HepG2 (cell line): ENCODE data around the gene B3GALNT1. TPM values are rescaled to one million over a fixed set of nuclear protein-coding genes. Genes with fewer than 3 reads are reported as not detected.

Source experiments
- ATF2 ChIP-seq: sonication (generic); formaldehyde crosslinking; IDR thresholded peaks from 2 replicates; pipeline ENCODE4 v1.4.0; 2020; ENCODE audit warnings: missing genetic modification reagents
- CENPT ChIP-seq: sonication (generic); formaldehyde crosslinking; IDR thresholded peaks from 2 replicates; pipeline ENCODE4 v1.8.0; 2022; ENCODE audit warnings: low read depth, mild to moderate bottlenecking, moderate library complexity, missing genetic modification reagents
- DMAP1 ChIP-seq: IDR thresholded peaks from 2 replicates; pipeline ENCODE4 v1.6.1; 2016
- EP300 ChIP-seq, 3 experiments: sonication (generic) in 1 of 3; formaldehyde crosslinking in 1 of 3; IDR thresholded peaks; 2 replicates each; pipeline versions ENCODE4 v1.5.1 to v1.6.1; 2011 to 2020; ENCODE audit warnings: low read depth in 2 of 3, low read length in 2 of 3, borderline replicate concordance in 1 of 3, improper control_type of control experiment in 1 of 3, mild to moderate bottlenecking in 1 of 3, missing genetic modification reagents in 1 of 3, moderate library complexity in 1 of 3
- GLI4 ChIP-seq: sonication (generic); formaldehyde crosslinking; IDR thresholded peaks from 2 replicates; pipeline ENCODE4 v1.5.1; 2020; ENCODE audit warnings: missing genetic modification reagents, mild to moderate bottlenecking, moderate library complexity, borderline replicate concordance
- HHEX ChIP-seq: IDR thresholded peaks from 2 replicates; pipeline ENCODE4 v1.6.1; 2016; ENCODE audit warnings: control low read depth
- NR2F1 ChIP-seq, 2 experiments: fragments of 450-650 bp in 1 of 2; formaldehyde crosslinking in 1 of 2; IDR thresholded peaks; 2 replicates each; pipeline versions ENCODE4 v1.5.0 to v1.6.1; 2016 to 2020; ENCODE audit warnings: mild to moderate bottlenecking in 1 of 2, missing compliant biosample characterization in 1 of 2, missing genetic modification reagents in 1 of 2, moderate library complexity in 1 of 2
- NR2F6 ChIP-seq, 2 experiments: IDR thresholded peaks; 2 replicates each; pipeline ENCODE4 v1.6.1; 2016; ENCODE audit warnings: antibody characterized with exemption in 1 of 2, mild to moderate bottlenecking in 1 of 2
- RXRB ChIP-seq: IDR thresholded peaks from 2 replicates; pipeline ENCODE4 v1.6.1; 2016; ENCODE audit warnings: borderline replicate concordance, missing genetic modification reagents, missing compliant biosample characterization
- SNAPC2 ChIP-seq: sonication (generic); formaldehyde crosslinking; IDR thresholded peaks from 2 replicates; pipeline ENCODE4 v1.8.1; 2022; ENCODE audit warnings: mild to moderate bottlenecking, missing genetic modification reagents
- SNAPC4 ChIP-seq: sonication (generic); formaldehyde crosslinking; IDR thresholded peaks from 2 replicates; pipeline ENCODE4 v1.4.0; 2020; ENCODE audit warnings: mild to moderate bottlenecking, missing genetic modification reagents
- SUZ12 ChIP-seq: fragments of 150-350 bp; IDR thresholded peaks from 2 replicates; pipeline ENCODE4 v1.6.1; 2014; ENCODE audit warnings: low read depth, low read length
- THAP9 ChIP-seq: sonication (generic); formaldehyde crosslinking; IDR thresholded peaks from 2 replicates; pipeline ENCODE4; 2020; ENCODE audit warnings: missing genetic modification reagents, mild to moderate bottlenecking, borderline replicate concordance
- YEATS4 ChIP-seq: sonication (generic); formaldehyde crosslinking; IDR thresholded peaks from 2 replicates; pipeline ENCODE4 v1.4.0; 2020; ENCODE audit warnings: missing genetic modification reagents, borderline replicate concordance
- ZFP36 ChIP-seq: fragments of 150-350 bp; IDR thresholded peaks from 2 replicates; pipeline ENCODE4 v1.6.1; 2018; ENCODE audit warnings: borderline replicate concordance, low read length, low read depth; ENCODE audit not compliant: partially characterized antibody
- ZNF367 ChIP-seq: sonication (generic); formaldehyde crosslinking; IDR thresholded peaks from 2 replicates; pipeline ENCODE4 v1.4.0; 2020; ENCODE audit warnings: missing genetic modification reagents, borderline replicate concordance
- ZNF512 ChIP-seq: sonication (generic); formaldehyde crosslinking; IDR thresholded peaks from 2 replicates; pipeline ENCODE4 v1.4.0; 2020; ENCODE audit warnings: mild to moderate bottlenecking, missing genetic modification reagents
- ZNF614 ChIP-seq: IDR thresholded peaks from 2 replicates; pipeline ENCODE4 v1.6.1; 2018; ENCODE audit warnings: missing biosample characterization, missing genetic modification reagents, inconsistent platforms, borderline replicate concordance
- polyA plus RNA-seq, 8 experiments: library from polyadenylated mRNA; depleted of rRNA in 3 of 8; stranded (reverse) in 7 of 8; unstranded in 1 of 8; fragments of >200 nt; fragmentation: Illumina TruSeq in 4 of 8; extraction: Trizol in 4 of 8; gene quantifications; 2 replicates each; pipeline versions ENCODE4 v1.2.1 to v1.2.3, GENCODE V29; 2011 to 2016; ENCODE audit warnings: low read depth in 4 of 8, missing spikeins in 1 of 8, mixed read lengths in 1 of 8; ENCODE audit not compliant: insufficient read depth in 1 of 8
- total RNA-seq, 5 experiments: library from RNA; depleted of rRNA; stranded (reverse); fragments of >200 nt; fragmentation: Illumina TruSeq; extraction: Trizol; gene quantifications; 2 replicates each; pipeline ENCODE4 v1.2.3, GENCODE V29; 2016; ENCODE audit warnings: low read depth in 1 of 5

B3GALNT1 gene
- total and polyA plus RNA-seq, 2 of the 13 experiments (the other 11 are each of a cell fraction or from before 2014, with no cell fraction given): not detected

- TF ChIP-seq SNAPC2 (CRISPR knock-in tag) (no peak), NR2F6 (IDR thresholded peaks at IDR 0.05) (peak; percentile 91), NR2F6 (CRISPR knock-in tag; IDR thresholded peaks at IDR 0.05) (peak; percentile 92), NR2F1 (CRISPR knock-in tag; IDR thresholded peaks at IDR 0.05) (peak; percentile 64 to 71; a peak in 2 of 4 replicates), EP300 (IDR thresholded peaks at IDR 0.05; ENCODE audit: low read depth in 2 of 2, low read length in 2 of 2) (0 out of 4 replicates have a peak, but pooled peaks of 1 of the 2 experiments have one; percentile 19), EP300 (CRISPR knock-in tag; IDR thresholded peaks at IDR 0.05; ENCODE audit: borderline replicate concordance) (no peak), DMAP1 (CRISPR knock-in tag) (no peak), ZNF512 (CRISPR knock-in tag) (no peak), SNAPC4 (CRISPR knock-in tag) (no peak), THAP9 (no peak), ATF2 (CRISPR knock-in tag) (0 out of 2 replicates have a peak, but pooled peaks have one; percentile 25), ZNF367 (CRISPR knock-in tag) (no peak), ZNF614 (CRISPR knock-in tag) (0 out of 2 replicates have a peak, but pooled peaks have one; percentile 23), RXRB (peak; percentile 37; the same call in 1 of the 2 replicates), SUZ12 (no peak), GLI4 (CRISPR knock-in tag) (no peak), ZFP36 (no peak), HHEX (CRISPR knock-in tag) (no peak), CENPT (CRISPR knock-in tag) (no peak), YEATS4 (CRISPR knock-in tag) (no peak)
Observed at GRCh38 chr3:161042023-161042501, 63.1 kb downstream of the B3GALNT1 start (continued).
